Sigmoid colon (tissue), 7 donors: ENCODE data around the gene JHY. TPM values are rescaled to one million over a fixed set of nuclear protein-coding genes. Genes with fewer than 3 reads are reported as not detected.
"Not testable (repeated sequence)": the region's sequence is repeated elsewhere in the genome, so short reads cannot be mapped to it uniquely, and the experiment has no call there.

Experiments used
- DNase-seq: peaks from one replicate; pipeline ENCODE4 v3.0.0-alpha.2; 2019
- H3K27ac ChIP-seq, 4 donors: fragments of 200-600 bp; sonication (generic); one replicate each; pipeline ENCODE4 v1.5.1; 2016 to 2019; ENCODE audit warnings: mild to moderate bottlenecking in 1 of 4
- H3K27me3 ChIP-seq, 3 donors: fragments of 200-600 bp; sonication (generic); one replicate each; pipeline ENCODE4 v1.5.1; 2019; ENCODE audit warnings: mild to moderate bottlenecking in 1 of 3
- H3K36me3 ChIP-seq, 4 donors: fragments of 200-600 bp; sonication (generic); one replicate each; pipeline ENCODE4 v1.5.1; 2016 to 2019
- H3K4me1 ChIP-seq, 4 donors: fragments of 200-600 bp; sonication (generic); one replicate each; pipeline ENCODE4 v1.5.1; 2017 to 2019
- H3K4me3 ChIP-seq, 4 donors: fragments of 200-600 bp; sonication (generic); one replicate each; pipeline ENCODE4 v1.5.1; 2017 to 2019; ENCODE audit warnings: mild to moderate bottlenecking in 2 of 4, moderate library complexity in 1 of 4
- H3K9me3 ChIP-seq, 4 donors: fragments of 200-600 bp in 3 of 4; sonication (generic) in 3 of 4; one replicate each; pipeline versions ENCODE4 v1.5.1 to v1.6.1; 2013 to 2019
- CTCF ChIP-seq, 4 experiments: fragments of 450-650 bp in 3 of 4; fragments of 200-600 bp in 1 of 4; IDR thresholded peaks; one replicate each; pipeline ENCODE4 v1.5.1; 2016 to 2019; ENCODE audit warnings: antibody characterized with exemption in 4 of 4, mild to moderate bottlenecking in 3 of 4, moderate library complexity in 2 of 4
- EP300 ChIP-seq, 4 donors: sonication (generic); formaldehyde crosslinking; IDR thresholded peaks; one replicate each; pipeline ENCODE4 v1.6.1; 2017; ENCODE audit warnings: antibody characterized with exemption in 4 of 4
- POLR2A ChIP-seq, 2 donors: fragments of 450-650 bp; IDR thresholded peaks; one replicate each; pipeline ENCODE4 v1.6.1; 2016; ENCODE audit warnings: antibody characterized with exemption in 2 of 2, mild to moderate bottlenecking in 2 of 2, moderate library complexity in 2 of 2
- POLR2AphosphoS5 ChIP-seq, 4 donors: sonication (generic); formaldehyde crosslinking; IDR thresholded peaks; one replicate each; pipeline ENCODE4 v1.6.1; 2017; ENCODE audit warnings: antibody characterized with exemption in 4 of 4
- WGBS, 2 donors: extraction: QIAGEN DNeasy Blood & Tissue Kit; methylation state at CpG; one replicate each; pipeline ENCODE4 v1.1.7; 2013; 5-methylcytosine and 5-hydroxymethylcytosine counted together
- intact Hi-C: fragments of 100-400 bp; cut with DNase I; formaldehyde crosslinking; loops from one replicate; pipeline ENCODE4 v1.15.1; 2023
- polyA plus RNA-seq, 3 donors: library from polyadenylated mRNA; stranded (reverse); fragments of 200-250 nt; gene quantifications; one replicate each; pipeline ENCODE4 v1.2.3, GENCODE V29; 2013
- total RNA-seq, 4 donors: library from RNA; depleted of rRNA; stranded (reverse); fragments of >200 nt; gene quantifications; one replicate each; pipeline ENCODE4 v1.1.0, GENCODE V29; 2016
- donor health status: healthy with polysubstance abuse.
- donor health status: Bipolar disorder and iron deficiency.
- donor health status: healthy.

The JHY gene
- total and polyA plus RNA-seq, 7 donors, result 0.46 to 8.9 (median 5.8) TPM

GRCh38 chr11:122861631-122862030, 20.9 kb upstream of the JHY start:
- intact Hi-C loops, result loop anchor here (5.0 kb wide), 1 partner anchor 191 kb away; no protein-coding TSS in a partner anchor
- Histone ChIP-seq H3K4me1 (no peaks in the 10 kb centered on the region), H3K27ac (no peak overlapping the region), H3K27me3 (no peaks in the 10 kb centered on the region), H3K9me3 (no peaks in the 10 kb centered on the region), H3K4me3 (no peak overlapping the region), H3K36me3 (no peaks in the 10 kb centered on the region)
- WGBS, 2 donors, result 41 to 79% methylated on average over 3 of the region's 3 CpGs
- no peak for DNase-seq
- TF ChIP-seq CTCF (IDR thresholded peaks at IDR 0.05) (no peak), POLR2A (IDR thresholded peaks at IDR 0.05) (no peak), POLR2AphosphoS5 (IDR thresholded peaks at IDR 0.05) (no peak), EP300 (IDR thresholded peaks at IDR 0.05) (no peak)

- no peak for TF ChIP-seq POLR2AphosphoS5 (IDR thresholded peaks at IDR 0.05)
- no peak for TF ChIP-seq EP300 (IDR thresholded peaks at IDR 0.05)
- no peak for TF ChIP-seq POLR2A (IDR thresholded peaks at IDR 0.05)
- TF ChIP-seq CTCF (IDR thresholded peaks at IDR 0.05), result no peak
- 90 to 95% methylated on average over 1 of the region's 1 CpG for WGBS, 2 donors
- Histone ChIP-seq H3K4me1 (no peaks in the 10 kb centered on the region), H3K27ac (no peak overlapping the region), H3K36me3 (no peaks in the 10 kb centered on the region), H3K27me3 (no peaks in the 10 kb centered on the region), H3K9me3 (no peaks in the 10 kb centered on the region), H3K4me3 (no peak overlapping the region)
- intact Hi-C loops, result loop anchor here (5.0 kb wide), 1 partner anchor 190 kb away; no protein-coding TSS in a partner anchor
- no peak for DNase-seq
Observed at GRCh38 chr11:122862091-122862490, 20.5 kb upstream of the JHY start.

GRCh38 chr11:122863154-122863553, 19.4 kb upstream of the JHY start:
- not testable (repeated sequence) for H3K4me3 ChIP-seq, H3K4me1 ChIP-seq, H3K27ac ChIP-seq, H3K27me3 ChIP-seq, H3K36me3 ChIP-seq, H3K9me3 ChIP-seq, DNase-seq
- WGBS, 2 donors, result 78 to 87% methylated on average over 1 of the region's 1 CpG
- intact Hi-C loops, result loop anchor here (1.0 to 5.0 kb wide), 2 partner anchors 160 to 189 kb away; no protein-coding TSS in a partner anchor

- Histone ChIP-seq H3K4me3 (no peak overlapping the region), H3K36me3 (no peaks in the 10 kb centered on the region), H3K9me3 (no peaks in the 10 kb centered on the region), H3K27ac (no peak overlapping the region), H3K4me1 (no peaks in the 10 kb centered on the region), H3K27me3 (no peaks in the 10 kb centered on the region)
- DNase-seq, result no peak
- no peak for TF ChIP-seq POLR2AphosphoS5 (IDR thresholded peaks at IDR 0.05)
- no peak for TF ChIP-seq POLR2A (IDR thresholded peaks at IDR 0.05)
- peak; percentile 43 to 65 (median 48) for TF ChIP-seq CTCF (IDR thresholded peaks at IDR 0.05)
- TF ChIP-seq EP300 (IDR thresholded peaks at IDR 0.05), result no peak
- intact Hi-C loops, result loop anchor here (1.0 to 5.0 kb wide), 2 partner anchors 159 to 188 kb away; no protein-coding TSS in a partner anchor
- WGBS, 2 donors, result 22 to 36% methylated on average over 7 of the region's 7 CpGs
Observed at GRCh38 chr11:122863704-122864326, 18.7 kb upstream of the JHY start.

- WGBS, 2 donors, result 55 to 64% methylated on average over 7 of the region's 7 CpGs
- no peak for DNase-seq
- Histone ChIP-seq H3K27me3 (no peaks in the 10 kb centered on the region), H3K9me3 (no peaks in the 10 kb centered on the region), H3K4me1 (no peaks in the 10 kb centered on the region), H3K36me3 (no peaks in the 10 kb centered on the region), H3K4me3 (no peak overlapping the region), H3K27ac (peak overlapping the region in 1 of 4 donors; percentile 8)
- intact Hi-C loops, result loop anchor here (5.0 kb wide), 1 partner anchor 188 kb away; no protein-coding TSS in a partner anchor
- TF ChIP-seq CTCF (IDR thresholded peaks at IDR 0.05) (no peak), POLR2A (IDR thresholded peaks at IDR 0.05) (no peak), POLR2AphosphoS5 (IDR thresholded peaks at IDR 0.05) (no peak), EP300 (IDR thresholded peaks at IDR 0.05) (no peak)
Observed at GRCh38 chr11:122864386-122865115, 18.0 kb upstream of the JHY start.
